NCI-H345 treated with DMSO at 0.1 percent for 48 hours (cell line): ENCODE data around the gene SORBS2.
A peak's percentile ranks its signal among the peaks of the same experiment; 100 is the strongest.

Experiments used
- DNase-seq: peaks from one replicate; lab custom pipeline; 2025; ENCODE audit not compliant: unreplicated experiment; lab: John Stamatoyannopoulos, UW

Gene SORBS2

DNA sequence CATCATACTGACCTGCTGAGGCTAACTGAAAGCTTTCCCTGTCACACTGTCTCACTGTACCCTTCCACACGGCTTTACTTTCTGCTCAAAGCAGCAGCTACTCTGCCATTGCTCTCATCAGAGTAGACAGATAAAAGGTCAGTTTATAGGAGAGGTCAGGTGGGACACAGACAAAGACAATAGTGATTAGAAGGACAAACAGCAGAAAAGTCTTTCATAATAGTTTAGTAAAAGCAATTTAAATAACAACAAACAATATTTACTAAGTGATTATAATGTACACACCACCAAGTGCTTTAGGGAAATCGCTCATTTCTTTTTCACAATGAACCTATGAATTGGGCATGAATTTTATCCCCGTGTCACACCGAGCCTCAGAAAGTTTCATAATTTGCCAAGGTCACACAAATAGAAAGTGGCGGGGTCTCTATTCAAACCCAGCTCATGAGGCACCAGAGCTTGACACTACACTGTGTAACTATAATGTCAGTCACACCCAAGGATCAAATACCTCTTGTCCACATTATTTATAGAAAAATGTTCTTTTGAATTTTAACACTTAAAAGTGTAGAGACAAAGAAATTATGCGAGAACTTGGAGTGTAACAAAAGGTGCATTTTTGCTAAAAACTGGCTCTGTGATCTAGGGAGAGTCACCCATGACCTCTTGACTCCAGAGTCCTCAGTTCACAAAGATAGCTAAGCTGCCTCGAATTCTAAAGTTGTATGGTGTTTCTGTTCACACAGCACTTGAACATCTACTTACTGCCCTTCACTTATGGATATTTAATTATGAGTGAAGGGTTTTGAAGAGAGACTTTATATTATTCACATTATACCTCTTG lies 24.5 kb upstream of the SORBS2 start:
- no peak for DNase-seq

DNA sequence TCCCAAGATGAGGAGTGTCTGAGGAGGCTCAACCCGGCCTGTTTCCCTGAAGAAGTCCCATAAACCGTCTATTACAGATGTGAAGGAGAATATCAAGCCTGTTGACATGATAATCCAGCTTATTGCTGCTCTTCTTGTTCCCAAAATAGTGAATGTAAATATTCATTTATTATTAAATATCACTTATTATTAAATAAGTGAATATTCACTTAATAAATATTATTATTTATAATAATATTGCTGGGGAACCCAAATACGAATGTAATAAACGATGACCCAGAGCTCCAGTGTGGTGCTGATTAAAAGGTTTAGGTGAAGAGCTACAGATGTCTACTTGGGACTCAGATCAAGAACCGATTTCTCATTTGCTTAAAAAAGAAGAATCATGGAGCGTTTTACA lies 23.8 kb upstream of the SORBS2 start:
- DNase-seq, result no peak

DNA sequence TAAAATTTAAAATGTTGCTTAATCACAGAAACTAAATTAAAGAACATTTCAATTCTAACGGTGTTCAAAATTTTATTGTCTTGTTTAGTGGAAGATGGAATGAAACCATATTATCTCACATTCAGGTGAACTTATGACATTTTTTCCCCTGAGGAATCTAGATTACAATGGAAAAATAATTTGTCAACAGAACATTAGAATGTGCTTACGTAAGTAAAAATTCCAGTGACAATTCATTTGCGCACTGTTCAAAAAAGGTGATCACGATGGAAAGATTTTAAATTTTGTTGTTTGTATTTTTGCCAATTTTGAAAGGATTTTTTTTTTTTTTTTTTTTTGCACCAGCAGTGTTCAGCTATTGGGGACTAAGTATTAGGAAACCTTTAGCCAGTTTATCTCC lies 23.3 kb upstream of the SORBS2 start:
- no peak for DNase-seq

DNA sequence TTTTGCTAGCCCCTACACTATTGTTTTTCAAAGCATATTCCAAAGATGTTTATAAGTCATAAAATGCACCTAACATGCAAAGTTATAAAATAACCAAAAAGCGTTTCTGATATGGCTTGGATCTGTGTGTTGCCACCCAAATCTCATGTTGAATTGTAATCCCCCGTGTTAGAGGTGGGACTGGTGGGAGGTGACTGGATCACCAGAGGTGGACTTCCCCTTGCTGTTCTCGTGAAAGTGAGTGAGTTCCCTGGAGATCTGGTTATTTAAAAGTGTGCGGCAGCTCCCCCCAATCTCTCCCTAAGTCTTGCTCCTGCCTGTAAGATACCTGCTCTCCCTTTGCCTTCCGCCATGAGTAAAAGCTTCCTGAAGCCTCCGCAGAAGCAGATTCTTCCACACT lies 22.8 kb upstream of the SORBS2 start:
- no peak for DNase-seq

DNA sequence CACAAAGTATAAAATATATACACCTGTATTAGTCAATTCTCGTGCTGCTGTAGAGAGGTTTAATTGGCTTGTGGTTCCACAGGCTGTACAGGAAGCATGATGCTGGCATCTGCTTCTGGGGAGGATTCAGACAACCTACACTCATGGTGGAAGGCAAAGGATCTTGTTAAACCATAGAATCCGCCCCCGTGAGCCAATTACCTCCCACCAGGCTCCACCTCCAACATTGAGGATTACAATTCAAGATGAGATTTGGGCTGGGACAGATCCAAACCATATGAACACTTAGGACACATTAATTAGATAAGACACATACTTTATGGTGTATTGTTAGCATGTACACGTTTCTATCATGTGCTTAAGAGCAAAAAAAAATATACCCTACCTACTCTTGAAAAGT lies 22.1 kb upstream of the SORBS2 start:
- DNase-seq, result no peak

DNA sequence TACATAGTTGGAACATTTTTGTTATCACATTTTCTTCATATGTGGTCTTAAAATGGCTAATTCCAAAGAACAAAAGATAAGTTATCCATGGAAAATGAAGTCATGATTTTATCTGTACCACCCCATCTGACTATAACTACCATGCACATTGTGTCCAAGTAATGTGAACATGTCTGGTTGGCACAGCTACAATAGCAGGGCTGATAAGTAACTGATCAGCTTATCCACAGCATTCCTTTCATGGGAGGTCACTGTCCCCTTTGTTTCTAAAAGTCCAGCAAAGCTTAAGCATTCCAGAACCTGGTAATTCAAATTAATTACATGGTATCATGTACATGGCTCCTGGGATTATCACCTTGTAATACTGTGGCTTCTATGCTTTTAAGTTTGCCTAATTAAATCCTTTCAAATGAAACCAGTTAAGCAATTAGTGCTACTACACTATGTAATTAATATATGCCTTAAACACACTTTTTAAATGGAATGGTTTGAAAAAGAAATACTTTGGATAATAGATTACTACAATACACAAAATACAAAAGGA lies 21.1 kb upstream of the SORBS2 start:
- no peak for DNase-seq

DNA sequence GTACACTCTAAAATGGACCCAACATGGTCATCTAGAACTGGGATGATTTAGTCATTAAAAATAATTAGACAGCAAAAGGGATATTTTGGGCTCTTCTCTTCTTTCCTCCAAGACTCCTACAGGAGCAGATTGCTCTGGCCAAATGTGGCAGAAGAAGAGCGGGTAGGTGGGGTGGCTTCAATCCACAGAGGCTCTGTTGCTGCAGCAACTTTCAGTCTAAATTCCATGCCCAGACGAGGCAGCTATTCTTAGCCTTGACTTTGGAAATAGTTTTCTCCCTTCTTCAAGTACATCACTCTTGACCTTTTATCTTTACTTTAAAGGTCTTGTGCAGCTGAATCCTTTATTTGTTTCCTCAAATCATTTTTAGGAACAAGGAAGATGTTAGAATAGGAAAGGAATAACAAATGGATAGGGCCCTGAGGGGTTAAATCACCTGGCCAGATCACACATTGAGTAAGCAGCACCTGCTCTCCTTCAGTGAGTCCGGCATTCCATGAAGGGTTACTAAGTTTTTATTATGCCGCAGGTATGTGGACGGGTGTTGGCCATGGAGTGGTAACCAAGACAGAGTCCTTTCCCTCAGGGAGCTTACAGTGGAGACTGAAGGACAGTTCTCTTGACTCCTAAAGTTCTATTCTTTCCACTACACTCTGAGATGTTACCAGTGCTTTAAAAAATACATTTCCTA lies 19.3 kb upstream of the SORBS2 start:
- DNase-seq, result no peak

DNA sequence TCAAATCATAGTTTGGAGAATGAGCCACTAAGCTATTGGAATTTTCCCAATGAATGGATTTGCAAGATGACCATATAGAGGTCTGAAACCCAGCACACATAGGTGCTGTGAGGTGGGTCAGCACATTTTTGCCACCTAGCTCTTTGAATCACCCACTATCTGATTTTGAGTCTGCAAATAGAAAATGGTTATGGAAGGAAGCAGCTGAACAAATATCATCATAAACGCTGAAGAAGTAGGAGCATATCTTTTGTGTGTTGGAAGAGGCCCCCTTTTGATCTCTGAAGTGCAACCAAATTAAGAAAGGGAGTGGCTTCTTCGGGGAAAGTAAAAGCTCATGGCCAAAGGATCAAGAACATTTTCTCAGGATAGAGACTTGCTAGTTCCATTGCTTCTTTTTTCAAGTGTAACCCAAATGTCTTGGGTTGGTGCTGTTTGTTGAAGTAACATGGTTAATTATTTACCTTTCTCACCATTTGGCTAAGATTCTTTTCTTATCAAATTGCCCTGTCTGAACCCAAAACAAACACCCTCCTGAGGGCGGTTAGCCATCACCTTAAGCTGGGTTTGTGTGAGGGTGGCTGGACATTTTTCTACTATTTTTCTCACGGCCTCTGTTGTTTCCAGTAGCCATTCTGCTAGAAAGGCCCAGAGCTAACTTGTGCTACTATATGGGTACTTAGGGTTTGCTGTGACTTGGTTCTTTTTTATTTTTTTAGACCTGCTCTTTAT lies 18.4 kb upstream of the SORBS2 start:
- DNase-seq, result no peak

DNA sequence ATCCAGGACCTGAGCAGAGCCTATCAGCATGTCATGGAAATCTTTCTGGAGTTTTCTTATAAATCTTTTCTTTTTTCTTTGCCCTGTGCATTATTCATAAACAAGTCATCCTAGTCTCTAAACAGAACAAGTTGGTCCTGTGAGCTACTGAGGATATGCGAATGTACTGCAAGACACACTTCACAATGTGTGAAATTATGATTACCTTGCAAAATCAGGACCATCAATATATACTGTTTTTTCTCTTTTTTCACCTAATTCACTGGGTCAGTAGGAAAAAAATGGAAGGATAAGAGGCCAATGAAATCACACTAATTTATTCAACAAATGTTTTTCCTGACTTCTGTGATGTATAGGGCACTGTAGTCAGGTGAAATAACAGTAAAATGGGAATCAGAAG lies 14.4 kb upstream of the SORBS2 start:
- DNase-seq, result no peak

DNA sequence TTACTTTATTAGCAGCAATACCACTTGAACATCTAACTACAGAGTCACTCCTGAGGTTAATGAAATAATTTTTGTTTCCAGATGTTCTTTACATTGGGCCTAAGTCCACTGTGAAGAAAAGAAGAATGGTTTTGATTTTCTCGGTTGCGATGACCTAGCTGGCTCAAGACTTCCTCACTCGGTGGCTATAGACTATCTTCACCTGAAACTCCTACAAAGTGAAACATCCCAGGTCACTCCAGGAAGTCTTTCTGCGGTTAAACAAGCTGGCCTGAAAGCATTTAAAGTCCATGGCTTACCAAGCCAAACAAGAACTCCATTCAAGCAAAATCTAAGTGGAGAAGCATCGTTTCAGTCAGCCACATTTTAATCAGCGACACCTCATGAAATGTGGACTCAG lies 13.7 kb upstream of the SORBS2 start:
- no peak for DNase-seq

DNA sequence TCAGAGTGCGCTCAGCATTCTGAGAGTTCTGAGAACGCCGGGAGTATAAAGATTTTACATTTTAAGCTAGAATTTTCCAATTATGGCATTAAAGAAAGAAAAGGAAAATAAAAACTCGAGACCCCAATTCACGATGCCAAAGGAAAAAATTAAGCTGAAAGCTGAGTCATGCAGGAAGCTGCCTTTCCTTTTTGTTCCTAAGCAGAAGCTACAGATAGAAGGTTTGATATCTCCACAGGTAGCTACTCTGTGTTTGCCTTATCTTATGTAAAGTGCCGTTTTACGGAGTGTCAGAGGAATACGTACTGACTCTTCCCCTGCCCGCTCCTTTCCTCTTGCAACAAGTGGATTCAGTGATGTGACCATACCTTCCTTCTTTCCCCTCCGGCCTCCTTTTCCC lies 10.8 kb upstream of the SORBS2 start:
- no peak for DNase-seq

DNA sequence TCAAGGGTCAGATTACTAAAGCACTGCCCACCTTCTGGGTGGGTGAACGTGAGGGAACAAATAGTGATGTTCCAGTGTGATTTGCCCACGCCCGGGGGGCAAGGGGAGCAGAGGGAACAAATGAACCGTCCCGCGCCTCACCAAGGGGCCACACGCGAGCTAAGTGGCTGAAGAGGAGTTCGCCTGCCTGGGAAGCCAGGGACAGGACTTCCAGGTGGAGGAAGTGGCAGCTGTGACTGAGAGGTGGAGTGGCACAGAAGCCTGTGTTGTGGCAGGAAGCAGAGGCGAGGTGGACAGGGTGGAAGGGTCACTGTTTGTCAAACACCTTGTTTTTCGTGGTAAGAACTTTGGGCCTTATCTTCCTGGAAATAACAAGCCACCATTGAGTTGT lies 9.0 kb upstream of the SORBS2 start:
- DNase-seq, result no peak

DNA sequence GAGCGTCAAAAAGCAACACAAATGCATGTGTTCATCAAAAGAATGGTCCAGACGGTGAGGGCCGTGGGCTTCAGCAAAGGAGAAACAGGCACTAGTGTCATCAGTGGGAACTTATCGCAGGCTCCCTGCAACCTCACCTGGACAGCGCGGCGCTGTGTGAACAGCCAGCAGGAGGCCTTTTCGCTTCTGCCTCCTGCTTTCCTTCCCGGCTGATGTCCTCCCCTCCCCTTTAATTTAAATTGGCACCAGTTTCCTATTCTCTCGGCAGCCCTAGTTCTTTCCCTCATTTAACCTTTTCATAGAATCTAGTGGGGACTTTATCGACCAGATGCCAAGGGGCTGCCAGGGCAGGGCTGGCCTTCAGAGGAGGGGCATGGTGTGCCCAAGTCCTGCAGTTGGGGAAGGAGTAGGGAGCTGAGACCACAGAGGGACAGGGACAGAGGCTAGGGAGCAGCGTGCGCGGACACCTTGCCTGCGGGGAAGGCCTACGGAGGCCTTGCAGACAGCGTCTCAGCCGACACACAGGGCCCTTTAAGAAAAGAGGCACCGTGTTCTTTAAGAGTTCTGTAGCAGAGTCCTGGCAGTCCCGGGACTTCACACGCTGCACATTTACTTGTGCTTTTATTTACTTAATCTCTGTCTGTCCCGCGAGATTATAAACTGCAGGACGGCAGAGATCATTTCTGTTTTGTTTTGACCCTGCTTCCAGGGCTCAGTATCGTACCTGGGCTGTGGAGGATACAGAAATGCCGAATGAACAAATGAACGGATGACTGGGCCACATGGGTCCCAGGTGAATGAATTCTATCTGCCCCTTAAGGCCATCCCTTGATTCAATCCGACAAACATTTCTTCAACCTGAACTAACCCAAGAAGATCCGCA lies 8.4 kb upstream of the SORBS2 start:
- DNase-seq, result no peak

DNA sequence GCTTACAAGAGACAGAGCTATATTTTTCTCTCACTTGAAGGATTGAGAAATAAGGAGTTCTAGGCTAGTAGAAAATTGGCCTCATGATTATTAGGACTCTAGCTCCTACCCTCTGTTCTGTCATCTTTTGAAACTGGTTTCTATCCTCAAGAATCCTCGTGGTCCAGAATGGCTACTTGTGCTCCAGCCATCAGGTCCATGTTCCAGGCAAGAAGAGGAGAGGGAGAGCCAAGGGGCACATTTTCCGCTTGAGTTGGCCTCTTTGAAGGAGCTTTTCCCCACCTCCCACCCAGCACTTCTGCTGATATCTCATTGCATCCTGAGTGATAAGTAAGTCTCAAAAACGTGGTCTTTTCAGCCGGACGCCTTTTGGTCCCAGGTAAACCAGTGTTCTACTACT lies 7.2 kb upstream of the SORBS2 start:
- DNase-seq, result no peak

DNA sequence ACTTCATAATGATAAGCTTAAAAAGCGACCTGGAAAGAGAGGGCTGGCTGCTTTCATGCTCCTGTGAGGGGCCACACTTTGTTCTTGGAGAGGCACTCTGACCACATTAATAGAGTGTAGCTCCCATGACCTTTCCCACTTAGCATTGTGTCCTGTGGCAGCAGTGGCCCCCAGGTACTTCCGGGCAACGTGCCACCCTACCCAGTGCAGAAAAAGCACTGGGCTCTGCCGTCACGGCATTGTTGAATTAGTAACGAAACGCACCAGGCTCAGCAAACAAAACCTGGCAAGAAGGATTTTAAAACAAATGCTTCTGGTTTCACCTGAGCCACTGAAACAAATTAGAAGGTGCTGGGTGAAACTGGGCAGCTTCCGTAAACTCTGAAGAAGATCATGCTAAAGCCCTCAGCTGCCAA lies 5.4 kb upstream of the SORBS2 start:
- no peak for DNase-seq

DNA sequence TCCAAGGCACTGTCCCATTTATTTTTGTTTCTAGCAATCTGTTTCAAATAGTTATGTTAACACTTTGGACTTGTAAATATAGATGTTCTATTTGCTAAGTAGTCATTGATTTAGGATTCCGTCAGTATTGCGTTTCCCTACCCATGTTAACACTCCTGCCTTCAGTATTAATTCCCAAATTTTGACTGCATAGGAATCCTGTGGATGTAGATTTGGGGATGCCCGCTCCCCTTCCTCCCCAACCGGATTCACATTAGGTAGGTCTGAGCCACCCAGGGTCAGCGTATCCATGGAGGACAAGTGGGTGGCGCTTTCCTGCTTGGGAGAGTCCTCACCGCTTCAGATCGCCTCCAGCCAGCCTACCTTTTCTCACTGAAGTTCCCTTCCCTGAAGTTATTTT lies 1.1 kb upstream of the SORBS2 start:
- no peak for DNase-seq

DNA sequence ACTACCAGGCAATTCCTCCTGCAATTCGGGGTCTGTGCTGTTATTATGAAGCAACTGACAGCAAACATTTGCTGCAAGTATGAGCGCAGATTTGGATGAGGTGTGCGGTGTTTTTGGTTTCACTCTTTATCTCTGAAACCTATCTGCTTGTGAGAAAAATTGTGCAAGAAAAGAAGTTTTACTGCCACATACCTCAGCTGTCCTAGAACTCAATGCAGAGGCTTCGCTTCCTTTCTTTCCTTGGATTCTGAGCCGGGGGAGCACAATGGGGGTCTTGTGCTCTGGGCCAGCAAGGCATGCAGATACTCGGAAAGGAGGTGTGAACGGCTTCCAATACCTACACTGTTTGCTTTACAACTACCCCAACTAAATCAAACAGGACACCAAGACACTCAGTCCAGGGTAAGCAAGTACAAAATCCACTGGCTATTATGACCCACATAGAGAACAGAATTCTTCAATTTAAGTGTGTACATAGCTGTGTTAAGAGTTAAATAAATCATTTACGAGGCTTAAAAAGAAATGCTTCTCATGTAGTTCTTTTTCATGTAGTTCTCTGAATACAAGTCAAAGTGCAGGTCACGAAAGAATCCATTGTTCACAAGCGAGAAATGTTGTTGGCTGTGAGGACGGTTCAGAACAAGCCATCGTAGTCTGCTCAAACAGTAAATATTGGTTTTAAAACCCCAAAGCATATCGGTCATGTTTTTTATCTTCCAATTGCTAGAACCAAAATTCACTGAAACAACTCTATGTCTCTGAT lies 1.1 kb downstream of the SORBS2 start:
- peak; percentile 26 for DNase-seq

DNA sequence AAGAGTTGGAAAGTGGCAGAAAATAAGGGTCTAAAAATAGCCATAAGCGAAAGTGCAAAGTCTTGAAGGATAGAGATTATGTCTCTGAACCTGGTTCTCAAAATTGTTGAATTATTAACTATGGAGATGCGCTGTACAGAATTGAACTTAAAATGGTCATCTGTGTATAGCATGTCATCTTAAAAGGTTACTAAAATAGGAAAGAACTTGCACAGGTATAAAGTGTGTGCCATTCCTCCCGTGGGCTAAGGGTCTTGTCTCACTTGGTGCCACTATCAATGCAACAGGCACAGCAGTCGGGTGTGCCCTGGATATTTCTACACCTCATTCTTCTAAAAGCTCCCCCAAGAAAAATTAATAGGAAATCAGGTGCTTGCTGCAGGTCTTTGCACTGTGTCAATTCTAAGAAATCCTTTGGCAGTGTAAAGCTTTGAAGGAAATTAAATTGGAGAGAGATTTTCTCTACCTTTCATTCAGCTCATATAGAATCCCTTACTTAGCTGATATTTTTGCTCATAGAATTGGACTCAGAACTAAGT lies 2.4 kb downstream of the SORBS2 start:
- DNase-seq, result no peak

DNA sequence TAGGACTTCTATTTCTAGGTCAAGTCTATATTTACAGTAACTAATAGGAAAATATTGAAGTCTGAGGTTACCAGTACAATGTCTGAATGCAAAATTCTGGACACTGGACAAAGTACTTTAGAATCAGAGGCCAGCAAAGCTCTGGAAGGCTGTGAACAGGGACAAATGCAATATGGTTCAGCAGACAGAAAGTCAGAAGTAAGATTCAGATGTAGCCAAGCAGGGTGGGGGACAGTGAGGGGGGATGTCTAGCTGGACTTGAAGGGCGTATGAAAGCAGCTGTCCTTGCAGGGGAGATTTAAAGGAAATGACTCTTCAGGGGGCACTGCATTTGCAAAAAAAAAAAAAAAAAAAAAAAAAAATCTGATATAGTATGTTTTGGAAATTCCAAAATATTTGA lies 2.9 kb downstream of the SORBS2 start:
- DNase-seq, result no peak

DNA sequence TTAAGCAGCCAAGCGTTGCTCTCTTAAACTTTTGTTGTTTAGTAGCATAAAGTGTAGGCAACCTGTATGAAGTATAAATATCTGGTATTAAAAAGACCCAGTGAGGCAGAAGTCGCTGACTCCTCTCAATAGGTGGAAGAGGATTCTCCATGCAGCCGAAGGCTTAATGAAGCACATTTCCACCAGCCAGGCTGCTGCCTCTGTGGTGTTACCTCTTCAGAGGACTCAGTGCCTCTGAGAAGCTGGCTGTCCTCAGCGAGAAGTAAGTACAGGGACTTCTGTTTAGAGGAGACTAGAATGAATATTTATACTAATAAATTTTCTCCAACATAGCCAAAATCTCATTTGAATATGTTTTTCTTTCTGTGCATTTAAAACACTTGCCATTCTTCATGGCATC lies 6.0 kb downstream of the SORBS2 start:
- no peak for DNase-seq
